ENCODE measurements around the gene SLC44A5. TPM values are rescaled to one million over a fixed set of nuclear protein-coding genes. Genes with fewer than 3 reads are reported as not detected.

Gene SLC44A5
- total RNA-seq, 1 donor from 2014 or later = 3.7 TPM

GRCh38 chr1:75519651-75520427, 91.1 kb downstream of the SLC44A5 start:
- TF ChIP-seq CTCF (IDR thresholded peaks at IDR 0.05; ENCODE audit: insufficient read depth, low read length, poor library complexity, severe bottlenecking) = no peak
- no peak overlapping the region for H3K4me3 ChIP-seq (ENCODE audit: low read depth, low read length)
- no peaks in the 10 kb centered on the region for H3K27me3 ChIP-seq (ENCODE audit: control insufficient read depth, insufficient read depth, low read length)
- no peaks in the 10 kb centered on the region for H3K36me3 ChIP-seq (ENCODE audit: control insufficient read depth, insufficient read depth, low read length)
- no peak for DNase-seq (ENCODE audit: low read depth)

GRCh38 chr1:75518686-75519085, 92.2 kb downstream of the SLC44A5 start:
- no peaks in the 10 kb centered on the region for H3K27me3 ChIP-seq (ENCODE audit: control insufficient read depth, insufficient read depth, low read length)
- no peaks in the 10 kb centered on the region for H3K36me3 ChIP-seq (ENCODE audit: control insufficient read depth, insufficient read depth, low read length)
- DNase-seq (ENCODE audit: low read depth) = no peak
- no peak for TF ChIP-seq CTCF (IDR thresholded peaks at IDR 0.05; ENCODE audit: insufficient read depth, low read length, poor library complexity, severe bottlenecking)
- H3K4me3 ChIP-seq (ENCODE audit: low read depth, low read length) = no peak overlapping the region

GRCh38 chr1:75514270-75514669, 96.6 kb downstream of the SLC44A5 start:
- no peak for DNase-seq (ENCODE audit: low read depth)

GRCh38 chr1:75506976-75507375, 103.9 kb downstream of the SLC44A5 start:
- DNase-seq (ENCODE audit: low read depth) = no peak
- Histone ChIP-seq H3K4me3 (ENCODE audit: low read depth, low read length) (no peak overlapping the region), H3K36me3 (ENCODE audit: control insufficient read depth, insufficient read depth, low read length) (no peaks in the 10 kb centered on the region), H3K27me3 (ENCODE audit: control insufficient read depth, insufficient read depth, low read length) (no peaks in the 10 kb centered on the region)
- TF ChIP-seq CTCF (IDR thresholded peaks at IDR 0.05; ENCODE audit: insufficient read depth, low read length, poor library complexity, severe bottlenecking) = no peak

More at GRCh38 chr1:75514270-75514669, 96.6 kb downstream of the SLC44A5 start:
- Histone ChIP-seq H3K36me3 (ENCODE audit: control insufficient read depth, insufficient read depth, low read length) (no peaks in the 10 kb centered on the region), H3K27me3 (ENCODE audit: control insufficient read depth, insufficient read depth, low read length) (no peaks in the 10 kb centered on the region), H3K4me3 (ENCODE audit: low read depth, low read length) (no peak overlapping the region)
- TF ChIP-seq CTCF (IDR thresholded peaks at IDR 0.05; ENCODE audit: insufficient read depth, low read length, poor library complexity, severe bottlenecking) = no peak

- H3K4me3 ChIP-seq (ENCODE audit: low read depth, low read length) = no peak overlapping the region
- no peak for DNase-seq (ENCODE audit: low read depth)
- no peaks in the 10 kb centered on the region for H3K27me3 ChIP-seq (ENCODE audit: control insufficient read depth, insufficient read depth, low read length)
- no peaks in the 10 kb centered on the region for H3K36me3 ChIP-seq (ENCODE audit: control insufficient read depth, insufficient read depth, low read length)
- no peak for TF ChIP-seq CTCF (IDR thresholded peaks at IDR 0.05; ENCODE audit: insufficient read depth, low read length, poor library complexity, severe bottlenecking)
Observed at GRCh38 chr1:75503221-75503974, 107.5 kb downstream of the SLC44A5 start.

All from kidney epithelial cell (primary cell).